ENCODE data around the gene CCR1. TPM values are rescaled to one million over a fixed set of nuclear protein-coding genes. Genes with fewer than 3 reads are reported as not detected.

CCR1 gene
- total RNA-seq, 1 experiment from 2014 or later, result 0.10 TPM

DNA sequence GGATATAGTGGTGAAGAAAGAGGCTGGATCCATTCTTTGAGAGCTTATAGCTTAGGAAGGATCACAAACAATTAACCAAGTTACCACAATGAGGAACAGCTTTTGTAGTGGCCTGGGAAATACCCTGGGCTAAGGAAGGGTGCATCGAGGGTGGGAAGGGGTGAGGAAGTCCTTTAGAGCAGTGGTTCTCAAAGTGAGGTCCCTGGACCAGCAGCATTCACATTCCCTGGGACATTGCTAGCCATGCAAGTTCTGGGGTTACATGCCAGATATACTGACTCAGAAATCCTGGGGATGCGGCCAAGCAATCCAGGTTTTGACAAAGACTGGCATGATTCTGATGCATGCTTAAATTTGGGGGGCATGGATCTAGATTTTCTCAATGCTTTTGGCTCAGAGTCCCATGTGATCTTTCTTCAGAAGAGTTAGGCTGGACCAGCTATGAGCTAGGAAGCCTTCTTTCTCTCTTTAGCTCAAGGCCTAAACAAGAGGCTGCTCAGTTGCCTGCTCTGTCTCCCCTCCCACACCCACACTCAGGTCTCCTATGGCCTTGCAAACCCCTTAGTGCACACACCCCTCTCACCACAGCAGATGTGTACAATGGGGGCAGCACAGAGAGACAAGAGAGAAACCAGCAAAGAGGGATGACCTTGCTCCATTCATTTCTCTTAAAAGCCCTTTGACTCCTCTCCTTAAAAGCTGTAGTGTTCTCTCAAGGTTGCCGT, 1.8 kb upstream of the CCR1 start:
- DNase-seq (ENCODE audit: low read depth, low spot score), result no peak
- Histone ChIP-seq H3K4me1 (ENCODE audit: control insufficient read depth in 1 of 2, insufficient read depth in 2 of 2, low read length in 2 of 2) (peaks cover 0 to 9% of the 10 kb centered on the region in 2 experiments; a peak in 2 of 4 replicates), H2AFZ (ENCODE audit: low read depth, low read length, poor library complexity, severe bottlenecking) (no peak overlapping the region), H3K9me2 (ENCODE audit: insufficient read depth) (no peaks in the 10 kb centered on the region), H3K27me3 (ENCODE audit: insufficient read depth, low read length) (peaks cover 8% of the 10 kb centered on the region; the same call in 1 of the 2 replicates), H3K9ac (ENCODE audit: low read length) (no peak overlapping the region), H3K9me3 (ENCODE audit: control insufficient read depth in 1 of 2, insufficient read depth in 1 of 2, low read depth in 1 of 2, low read length in 2 of 2) (no peaks in the 10 kb centered on the region), H3K79me2 (ENCODE audit: insufficient read depth, low read length) (no peaks in the 10 kb centered on the region), H3K27ac (ENCODE audit: low read depth, low read length) (no peak overlapping the region), H3K4me2 (ENCODE audit: low read length) (no peak overlapping the region), H3K4me3 (replicated peaks in 1 of 2; ENCODE audit: low read depth in 1 of 2, low read length in 2 of 2) (no peak overlapping the region), H3K36me3 (ENCODE audit: control insufficient read depth in 1 of 2, insufficient read depth in 2 of 2, low read length in 2 of 2) (no peaks in the 10 kb centered on the region), H4K20me1 (ENCODE audit: insufficient read depth) (no peaks in the 10 kb centered on the region)
- TF ChIP-seq ZBTB33 (IDR thresholded peaks at IDR 0.05; ENCODE audit: extremely low read depth, insufficient replicate concordance, low read length), result no peak
- TF ChIP-seq, protein P1, sequence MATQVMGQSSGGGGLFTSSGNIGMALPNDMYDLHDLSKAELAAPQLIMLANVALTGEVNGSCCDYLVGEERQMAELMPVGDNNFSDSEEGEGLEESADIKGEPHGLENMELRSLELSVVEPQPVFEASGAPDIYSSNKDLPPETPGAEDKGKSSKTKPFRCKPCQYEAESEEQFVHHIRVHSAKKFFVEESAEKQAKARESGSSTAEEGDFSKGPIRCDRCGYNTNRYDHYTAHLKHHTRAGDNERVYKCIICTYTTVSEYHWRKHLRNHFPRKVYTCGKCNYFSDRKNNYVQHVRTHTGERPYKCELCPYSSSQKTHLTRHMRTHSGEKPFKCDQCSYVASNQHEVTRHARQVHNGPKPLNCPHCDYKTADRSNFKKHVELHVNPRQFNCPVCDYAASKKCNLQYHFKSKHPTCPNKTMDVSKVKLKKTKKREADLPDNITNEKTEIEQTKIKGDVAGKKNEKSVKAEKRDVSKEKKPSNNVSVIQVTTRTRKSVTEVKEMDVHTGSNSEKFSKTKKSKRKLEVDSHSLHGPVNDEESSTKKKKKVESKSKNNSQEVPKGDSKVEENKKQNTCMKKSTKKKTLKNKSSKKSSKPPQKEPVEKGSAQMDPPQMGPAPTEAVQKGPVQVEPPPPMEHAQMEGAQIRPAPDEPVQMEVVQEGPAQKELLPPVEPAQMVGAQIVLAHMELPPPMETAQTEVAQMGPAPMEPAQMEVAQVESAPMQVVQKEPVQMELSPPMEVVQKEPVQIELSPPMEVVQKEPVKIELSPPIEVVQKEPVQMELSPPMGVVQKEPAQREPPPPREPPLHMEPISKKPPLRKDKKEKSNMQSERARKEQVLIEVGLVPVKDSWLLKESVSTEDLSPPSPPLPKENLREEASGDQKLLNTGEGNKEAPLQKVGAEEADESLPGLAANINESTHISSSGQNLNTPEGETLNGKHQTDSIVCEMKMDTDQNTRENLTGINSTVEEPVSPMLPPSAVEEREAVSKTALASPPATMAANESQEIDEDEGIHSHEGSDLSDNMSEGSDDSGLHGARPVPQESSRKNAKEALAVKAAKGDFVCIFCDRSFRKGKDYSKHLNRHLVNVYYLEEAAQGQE (IDR thresholded peaks at IDR 0.05; ENCODE audit: low read depth), result no peak
- no peak for TF ChIP-seq SP1 (IDR thresholded peaks at IDR 0.05; ENCODE audit: low read depth)
- TF ChIP-seq SRF (IDR thresholded peaks at IDR 0.05; ENCODE audit: low read depth), result no peak
- no TSS peak for BruUV-seq (replicated peaks)
- ChIA-PET RAD21 (ENCODE audit: low non-redundant PET in 1 of 2, low total read pairs in 2 of 2, uncharacterized antibody in 2 of 2, unreplicated experiment in 2 of 2) (no interaction called here), POLR2A (no interaction called here), CTCF (interaction anchor here (2.3 to 3.4 kb wide), 3 partner anchors 131 to 271 kb away, joined by 10 to 17 read pairs (median 11); no protein-coding TSS in a partner anchor)
- intact Hi-C loops (cut with micrococcal nuclease), result loop anchor here (10.0 kb wide), 1 partner anchor 275 kb away; no protein-coding TSS in a partner anchor
- ATAC-seq, result no peak

Data from HCT116 (cell line).